KOPT-K1 (cell line): ENCODE data around the gene CLDN14.

Experiments
- H3K27ac ChIP-seq: fragments of 200-600 bp; sonication (generic); 2 replicates; pipeline ENCODE4 v1.5.1; 2016; ENCODE audit warnings: antibody characterized with exemption, mild to moderate bottlenecking, low read depth, low read length; ENCODE audit not compliant: poor library complexity, severe bottlenecking
- H3K36me3 ChIP-seq: fragments of 200-600 bp; sonication (generic); 2 replicates; pipeline ENCODE4 v1.5.1; 2017; ENCODE audit warnings: antibody characterized with exemption, mild to moderate bottlenecking, low read length, moderate library complexity; ENCODE audit not compliant: insufficient read depth
- H3K9me3 ChIP-seq: fragments of 200-600 bp; sonication (generic); 2 replicates; pipeline ENCODE4 v1.5.1; 2017; ENCODE audit warnings: antibody characterized with exemption, low read length, mild to moderate bottlenecking; ENCODE audit not compliant: insufficient read depth, poor library complexity, severe bottlenecking

Gene CLDN14

GRCh38 chr21:36423771-36424433 is 56.0 kb downstream of the CLDN14 start:
- no peak overlapping the region for H3K27ac ChIP-seq
- H3K36me3 ChIP-seq = peaks cover 32% of the 10 kb centered on the region

GRCh38 chr21:36422279-36423098 is 57.4 kb downstream of the CLDN14 start:
- peaks cover 46% of the 10 kb centered on the region for H3K36me3 ChIP-seq
- H3K27ac ChIP-seq = no peak overlapping the region
- H3K9me3 ChIP-seq = no peaks in the 10 kb centered on the region

More at GRCh38 chr21:36423771-36424433, 56.0 kb downstream of the CLDN14 start:
- no peaks in the 10 kb centered on the region for H3K9me3 ChIP-seq

- Histone ChIP-seq H3K27ac (no peak overlapping the region), H3K36me3 (peaks cover 62% of the 10 kb centered on the region), H3K9me3 (no peaks in the 10 kb centered on the region)
Measured at GRCh38 chr21:36420571-36421339, 59.2 kb downstream of the CLDN14 start.

- no peaks in the 10 kb centered on the region for H3K9me3 ChIP-seq
- H3K27ac ChIP-seq = no peak overlapping the region
- peaks cover 69% of the 10 kb centered on the region for H3K36me3 ChIP-seq
Measured at GRCh38 chr21:36419996-36420395, 59.9 kb downstream of the CLDN14 start.

GRCh38 chr21:36419241-36419640 is 60.7 kb downstream of the CLDN14 start:
- H3K9me3 ChIP-seq = no peaks in the 10 kb centered on the region
- no peak overlapping the region for H3K27ac ChIP-seq
- peaks cover 76% of the 10 kb centered on the region for H3K36me3 ChIP-seq

- Histone ChIP-seq H3K9me3 (no peaks in the 10 kb centered on the region), H3K36me3 (peaks cover 97% of the 10 kb centered on the region), H3K27ac (no peak overlapping the region)
Measured at GRCh38 chr21:36415375-36415774, 64.5 kb downstream of the CLDN14 start.

GRCh38 chr21:36412916-36413315 is 67.0 kb downstream of the CLDN14 start:
- Histone ChIP-seq H3K27ac (no peak overlapping the region), H3K36me3 (peaks cover 97% of the 10 kb centered on the region), H3K9me3 (no peaks in the 10 kb centered on the region)

GRCh38 chr21:36411301-36411700 is 68.6 kb downstream of the CLDN14 start:
- H3K9me3 ChIP-seq = no peaks in the 10 kb centered on the region
- no peak overlapping the region for H3K27ac ChIP-seq
- H3K36me3 ChIP-seq = peaks cover 98% of the 10 kb centered on the region
